Type B pancreatic cell (in vitro differentiated cells): Measurements from ENCODE around the gene RAPGEF4. TPM values are rescaled to one million over a fixed set of nuclear protein-coding genes. Genes with fewer than 3 reads are reported as not detected.

Experiments
- DNase-seq: peaks from one replicate; pipeline ENCODE4 v3.0.0; 2021; ENCODE audit warnings: mixed read lengths; ENCODE audit not compliant: unreplicated experiment; ENCODE audit errors: extremely low spot score
- H3K27ac Mint-ChIP-seq: 2 replicates; pipeline ENCODE4 v1.8.0; 2021; ENCODE audit warnings: mild to moderate bottlenecking, mixed read lengths
- H3K27me3 Mint-ChIP-seq: 2 replicates; pipeline ENCODE4 v1.8.0; 2021; ENCODE audit warnings: mixed read lengths
- H3K36me3 Mint-ChIP-seq: 2 replicates; pipeline ENCODE4 v1.8.0; 2021; ENCODE audit warnings: mixed read lengths
- H3K4me1 Mint-ChIP-seq: one replicate; pipeline ENCODE4 v1.8.0; 2021; ENCODE audit warnings: mixed read lengths; ENCODE audit not compliant: unreplicated experiment
- H3K4me3 Mint-ChIP-seq: 2 replicates; pipeline ENCODE4 v1.8.0; 2021; ENCODE audit warnings: mild to moderate bottlenecking, mixed read lengths
- H3K9me3 Mint-ChIP-seq: 2 replicates; pipeline ENCODE4 v1.8.0; 2021; ENCODE audit warnings: mixed read lengths
- total RNA-seq: library from RNA; stranded (reverse); gene quantifications from 2 replicates; pipeline ENCODE4 v1.2.1, GENCODE V29; 2021; ENCODE audit warnings: low replicate concordance
- TF ChIP-seq, protein P1 (sequence below): fragments of 200-600 bp; sonication (generic); conservative IDR thresholded peaks from 2 replicates; pipeline ENCODE4 v1.5.0; 2021; ENCODE audit warnings: antibody characterized with exemption, mild to moderate bottlenecking

Gene RAPGEF4
- total RNA-seq, 1 donor from 2014 or later: 4.3 TPM

DNA sequence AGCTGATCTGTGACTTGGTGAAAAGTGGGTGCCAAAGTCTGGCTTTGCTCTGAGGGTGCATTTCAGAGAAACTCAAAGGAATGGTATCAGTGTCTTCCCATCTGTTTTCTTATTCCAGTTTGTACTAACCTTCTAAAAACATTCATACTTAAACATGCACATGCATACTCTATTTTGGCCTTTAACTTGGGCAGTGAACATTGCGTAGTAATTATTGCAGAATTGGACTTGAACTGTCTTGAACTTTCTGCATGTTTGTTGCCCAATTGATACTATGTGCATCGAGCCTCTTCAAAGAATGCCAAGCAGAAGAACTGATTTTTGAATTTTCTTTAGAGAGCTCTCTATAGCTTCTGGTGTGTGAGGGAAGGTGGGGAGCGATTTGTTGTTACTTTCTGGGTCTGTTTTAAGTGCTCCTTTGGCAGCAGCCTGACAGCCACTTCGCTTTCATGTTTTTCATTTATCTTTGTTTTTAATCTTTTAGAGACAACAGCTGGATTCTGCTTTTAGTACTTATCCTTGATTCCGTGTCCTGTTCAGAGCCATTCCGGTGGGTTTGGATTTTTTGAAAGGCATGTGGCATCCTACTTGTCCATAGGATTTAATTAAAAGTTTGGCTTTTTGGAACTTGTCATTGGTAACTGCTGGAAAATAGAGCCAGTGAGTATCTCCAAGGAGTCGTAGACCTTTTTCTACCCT is 159.2 kb downstream of the RAPGEF4 start:
- H3K27me3 Mint-ChIP-seq: no peaks in the 10 kb centered on the region
- H3K27ac Mint-ChIP-seq: no peak overlapping the region
- H3K4me3 Mint-ChIP-seq: no peak overlapping the region
- H3K9me3 Mint-ChIP-seq: no peaks in the 10 kb centered on the region
- H3K4me1 Mint-ChIP-seq: peaks cover 12% of the 10 kb centered on the region
- no peaks in the 10 kb centered on the region for H3K36me3 Mint-ChIP-seq
- DNase-seq: no peak
- TF ChIP-seq, protein P1, sequence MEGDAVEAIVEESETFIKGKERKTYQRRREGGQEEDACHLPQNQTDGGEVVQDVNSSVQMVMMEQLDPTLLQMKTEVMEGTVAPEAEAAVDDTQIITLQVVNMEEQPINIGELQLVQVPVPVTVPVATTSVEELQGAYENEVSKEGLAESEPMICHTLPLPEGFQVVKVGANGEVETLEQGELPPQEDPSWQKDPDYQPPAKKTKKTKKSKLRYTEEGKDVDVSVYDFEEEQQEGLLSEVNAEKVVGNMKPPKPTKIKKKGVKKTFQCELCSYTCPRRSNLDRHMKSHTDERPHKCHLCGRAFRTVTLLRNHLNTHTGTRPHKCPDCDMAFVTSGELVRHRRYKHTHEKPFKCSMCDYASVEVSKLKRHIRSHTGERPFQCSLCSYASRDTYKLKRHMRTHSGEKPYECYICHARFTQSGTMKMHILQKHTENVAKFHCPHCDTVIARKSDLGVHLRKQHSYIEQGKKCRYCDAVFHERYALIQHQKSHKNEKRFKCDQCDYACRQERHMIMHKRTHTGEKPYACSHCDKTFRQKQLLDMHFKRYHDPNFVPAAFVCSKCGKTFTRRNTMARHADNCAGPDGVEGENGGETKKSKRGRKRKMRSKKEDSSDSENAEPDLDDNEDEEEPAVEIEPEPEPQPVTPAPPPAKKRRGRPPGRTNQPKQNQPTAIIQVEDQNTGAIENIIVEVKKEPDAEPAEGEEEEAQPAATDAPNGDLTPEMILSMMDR: no peak

DNA sequence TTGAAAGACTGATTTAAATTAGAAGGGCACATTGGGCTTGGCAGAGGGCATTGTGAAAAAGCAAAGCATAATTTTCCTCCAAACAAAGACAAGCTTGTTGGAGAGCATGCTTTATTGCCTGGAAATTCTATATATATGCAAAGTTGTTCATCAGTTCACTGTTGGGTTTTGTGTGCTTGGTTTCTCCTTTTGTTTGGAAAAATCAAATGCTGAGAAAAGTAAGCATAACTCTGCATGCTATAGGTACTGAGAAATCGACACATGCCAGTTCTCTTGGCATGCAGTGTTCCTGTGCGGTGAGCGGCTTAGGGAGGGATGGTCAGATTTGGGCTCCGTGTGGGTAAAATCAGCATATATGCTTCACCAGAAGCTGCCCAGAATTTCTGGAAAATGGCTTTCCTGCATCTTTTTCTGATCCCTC is 161.0 kb downstream of the RAPGEF4 start:
- no peaks in the 10 kb centered on the region for H3K36me3 Mint-ChIP-seq
- H3K27ac Mint-ChIP-seq: no peak overlapping the region
- H3K27me3 Mint-ChIP-seq: no peaks in the 10 kb centered on the region
- DNase-seq: no peak
- no peak overlapping the region for H3K4me3 Mint-ChIP-seq
- H3K9me3 Mint-ChIP-seq: no peaks in the 10 kb centered on the region
- H3K4me1 Mint-ChIP-seq: peaks cover 12% of the 10 kb centered on the region
- TF ChIP-seq, protein P1: no peak

DNA sequence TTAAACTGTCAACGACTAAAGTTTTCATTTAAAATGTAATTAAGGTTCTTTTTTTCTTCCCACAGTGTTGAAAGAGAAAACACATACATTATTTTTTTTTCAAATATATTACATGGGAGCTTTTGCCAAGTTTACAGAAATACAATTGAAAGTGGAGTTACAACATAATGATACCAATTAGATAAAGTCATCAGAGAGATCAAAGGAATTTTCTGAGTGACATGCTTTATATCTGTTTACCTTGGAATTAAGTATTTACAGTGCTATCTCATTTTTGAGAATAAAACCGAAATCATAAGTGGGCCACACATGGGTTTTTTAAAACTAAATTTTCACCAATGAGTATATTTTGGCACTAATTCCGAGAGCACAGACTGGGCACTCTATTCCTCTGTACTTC is 165.2 kb downstream of the RAPGEF4 start:
- Mint-ChIP-seq H3K36me3 (no peaks in the 10 kb centered on the region), H3K27ac (no peak overlapping the region), H3K4me1 (peaks cover 29% of the 10 kb centered on the region), H3K27me3 (no peaks in the 10 kb centered on the region), H3K9me3 (no peaks in the 10 kb centered on the region), H3K4me3 (no peak overlapping the region)
- no peak for DNase-seq
- TF ChIP-seq, protein P1: no peak

DNA sequence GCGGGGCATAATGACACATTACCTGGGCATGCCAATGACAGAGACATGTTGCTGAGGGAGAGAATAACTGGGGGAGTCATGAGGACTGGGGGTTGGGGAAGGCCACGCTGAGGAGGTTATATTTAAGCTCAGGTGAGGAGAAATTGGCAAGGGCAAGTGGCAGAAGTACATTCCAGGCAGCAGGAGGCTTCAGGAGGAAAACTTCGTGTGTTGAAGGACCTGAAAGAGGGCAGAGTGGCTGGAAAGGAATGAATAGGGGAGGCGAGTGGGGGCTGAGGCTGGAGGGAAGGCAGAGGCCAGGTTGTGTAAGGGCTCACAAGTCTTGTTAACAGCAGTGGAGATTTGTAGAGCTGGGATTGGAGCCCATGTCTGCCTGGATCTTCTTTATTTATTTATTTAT is 166.3 kb downstream of the RAPGEF4 start:
- no peaks in the 10 kb centered on the region for H3K36me3 Mint-ChIP-seq
- H3K27ac Mint-ChIP-seq: no peak overlapping the region
- no peaks in the 10 kb centered on the region for H3K27me3 Mint-ChIP-seq
- TF ChIP-seq, protein P1: no peak
- no peak overlapping the region for H3K4me3 Mint-ChIP-seq
- no peaks in the 10 kb centered on the region for H3K9me3 Mint-ChIP-seq
- peaks cover 34% of the 10 kb centered on the region for H3K4me1 Mint-ChIP-seq
- DNase-seq: no peak

DNA sequence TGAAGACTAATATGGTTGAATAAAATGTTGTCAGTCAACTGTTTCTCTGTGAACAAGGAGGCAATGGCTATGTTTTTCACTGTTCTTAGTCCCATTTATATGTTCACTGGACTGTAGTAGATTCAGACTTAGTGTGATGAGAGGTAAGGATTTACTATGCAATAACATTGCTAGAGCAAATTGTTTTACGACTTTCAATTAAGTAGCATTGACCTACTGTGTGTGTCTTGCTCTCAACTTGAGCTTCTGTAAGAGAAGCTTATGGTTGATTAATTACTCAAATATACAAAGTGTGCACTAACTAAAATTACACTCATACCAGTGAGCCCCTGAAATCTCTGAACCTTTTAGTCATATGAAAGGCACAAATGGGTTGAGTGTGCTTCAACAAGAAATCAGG is 168.6 kb downstream of the RAPGEF4 start:
- H3K27ac Mint-ChIP-seq: no peak overlapping the region
- no peaks in the 10 kb centered on the region for H3K27me3 Mint-ChIP-seq
- peaks cover 34% of the 10 kb centered on the region for H3K4me1 Mint-ChIP-seq
- no peak for DNase-seq
- H3K9me3 Mint-ChIP-seq: no peaks in the 10 kb centered on the region
- no peak overlapping the region for H3K4me3 Mint-ChIP-seq
- TF ChIP-seq, protein P1: no peak
- H3K36me3 Mint-ChIP-seq: no peaks in the 10 kb centered on the region
